ENCODE measurements around the gene SBNO2. TPM values are rescaled to one million over a fixed set of nuclear protein-coding genes. Genes with fewer than 3 reads are reported as not detected.
A peak's percentile ranks its signal among the peaks of the same experiment; 100 is the strongest.

SBNO2 gene
- total RNA-seq, 6 donors from 2014 or later: 44.8 to 159 (median 106) TPM

DNA sequence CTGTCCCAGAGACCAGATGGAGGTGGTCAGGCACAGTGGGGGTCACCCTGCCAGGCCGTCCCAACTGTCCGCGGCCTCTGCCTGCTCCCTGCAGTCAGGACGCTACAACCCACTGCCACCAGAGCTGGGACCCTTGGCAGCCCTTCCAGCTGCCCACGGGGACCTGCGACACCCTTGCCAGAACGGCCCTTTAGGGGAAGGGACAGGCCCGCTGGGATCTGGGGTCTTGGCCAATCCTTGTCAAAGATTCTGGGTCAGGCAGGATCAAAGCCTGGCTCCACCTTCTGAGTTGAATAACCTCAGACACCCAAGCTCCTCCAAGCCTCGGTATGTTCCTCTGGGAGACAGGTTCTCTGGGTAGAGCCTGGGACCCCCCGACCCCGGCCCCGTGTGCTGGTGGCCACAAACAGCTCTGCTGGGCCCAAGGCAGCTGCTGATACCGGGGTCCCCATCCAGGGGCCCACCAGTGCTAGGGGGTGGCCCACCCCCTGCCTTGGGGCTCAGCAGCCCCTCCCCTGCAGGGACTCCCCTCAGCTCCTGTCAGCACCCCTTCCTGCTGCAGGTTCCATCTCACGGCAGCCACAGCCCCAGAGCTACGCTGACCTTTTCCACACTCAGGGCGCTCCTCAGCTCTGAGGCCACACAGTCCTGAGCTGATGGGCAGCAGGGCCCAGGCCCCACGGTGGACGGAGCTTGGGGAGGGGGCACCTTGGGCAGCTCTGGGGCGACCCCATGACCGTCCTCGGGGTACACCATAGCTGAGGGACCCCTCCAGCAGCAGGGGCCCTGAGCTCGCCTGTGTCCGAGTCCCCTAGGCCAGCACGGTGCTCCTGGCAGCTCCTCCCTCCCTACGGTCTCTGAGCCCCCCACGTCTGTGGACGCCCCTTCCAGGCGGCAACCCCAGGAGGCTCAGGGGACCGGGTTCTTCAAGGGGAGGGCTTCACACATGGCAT, 18.4 kb downstream of the SBNO2 start:
- Histone ChIP-seq H3K4me3 (peak overlapping the region in 3 of 4 donors; percentile 29 to 48 (median 44)), H3K4me1 (peaks cover 53 to 72% (median 62%) of the 10 kb centered on the region in 4 donors), H3K36me3 (peaks cover 0 to 43% (median 27%) of the 10 kb centered on the region in 4 donors), H3K9me3 (no peaks in the 10 kb centered on the region), H3K27ac (peak overlapping the region; percentile 95 to 98 (median 96)), H3K27me3 (no peaks in the 10 kb centered on the region)
- ATAC-seq (ENCODE audit: low FRiP score in 2 of 2): peak; percentile 28 to 39
- WGBS, 2 donors: 20 to 45% methylated on average over 1 to 21 of the region's 29 CpGs
- DNase-seq: peak; percentile 51 to 79
- no peak for TF ChIP-seq POLR2AphosphoS5 (IDR thresholded peaks at IDR 0.05)
- TF ChIP-seq, protein P1, sequence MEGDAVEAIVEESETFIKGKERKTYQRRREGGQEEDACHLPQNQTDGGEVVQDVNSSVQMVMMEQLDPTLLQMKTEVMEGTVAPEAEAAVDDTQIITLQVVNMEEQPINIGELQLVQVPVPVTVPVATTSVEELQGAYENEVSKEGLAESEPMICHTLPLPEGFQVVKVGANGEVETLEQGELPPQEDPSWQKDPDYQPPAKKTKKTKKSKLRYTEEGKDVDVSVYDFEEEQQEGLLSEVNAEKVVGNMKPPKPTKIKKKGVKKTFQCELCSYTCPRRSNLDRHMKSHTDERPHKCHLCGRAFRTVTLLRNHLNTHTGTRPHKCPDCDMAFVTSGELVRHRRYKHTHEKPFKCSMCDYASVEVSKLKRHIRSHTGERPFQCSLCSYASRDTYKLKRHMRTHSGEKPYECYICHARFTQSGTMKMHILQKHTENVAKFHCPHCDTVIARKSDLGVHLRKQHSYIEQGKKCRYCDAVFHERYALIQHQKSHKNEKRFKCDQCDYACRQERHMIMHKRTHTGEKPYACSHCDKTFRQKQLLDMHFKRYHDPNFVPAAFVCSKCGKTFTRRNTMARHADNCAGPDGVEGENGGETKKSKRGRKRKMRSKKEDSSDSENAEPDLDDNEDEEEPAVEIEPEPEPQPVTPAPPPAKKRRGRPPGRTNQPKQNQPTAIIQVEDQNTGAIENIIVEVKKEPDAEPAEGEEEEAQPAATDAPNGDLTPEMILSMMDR (IDR thresholded peaks at IDR 0.05): peak in 1 of 6 experiments; percentile 11

DNA sequence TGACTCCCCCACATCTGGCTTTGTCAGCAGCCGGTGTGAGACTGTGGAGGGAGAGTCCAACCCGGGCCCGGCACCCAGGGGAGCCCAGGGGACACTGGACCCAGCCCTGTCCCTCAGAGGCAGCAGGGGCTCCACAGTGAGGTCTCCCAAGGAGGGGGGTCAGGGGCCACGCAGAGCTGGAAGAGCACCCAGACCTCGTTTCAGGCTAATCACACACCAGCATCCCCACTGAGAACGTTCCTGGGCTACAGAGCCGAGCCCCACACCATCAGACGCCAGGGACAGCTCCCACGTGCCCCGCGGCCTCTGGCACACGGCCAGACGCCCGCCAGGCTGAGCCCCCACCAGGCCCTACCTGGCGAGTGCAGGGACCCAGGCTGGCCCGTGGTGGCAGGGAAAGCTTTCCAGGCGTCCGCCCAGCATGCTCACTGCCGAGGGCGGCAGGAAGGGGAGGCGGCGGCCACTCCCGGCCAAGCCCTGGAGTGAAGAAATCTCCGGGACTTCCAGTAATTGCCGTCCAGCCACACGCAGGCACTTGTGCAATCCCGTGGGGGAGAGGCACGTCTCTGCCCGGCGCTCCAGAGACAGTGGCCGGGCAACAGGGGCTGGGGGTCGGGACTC, 19.2 kb downstream of the SBNO2 start:
- Histone ChIP-seq H3K4me3 (peak overlapping the region; percentile 15 to 48 (median 36)), H3K36me3 (peaks cover 0 to 47% (median 31%) of the 10 kb centered on the region in 4 donors), H3K27me3 (no peaks in the 10 kb centered on the region), H3K27ac (peak overlapping the region; percentile 95 to 98 (median 96)), H3K4me1 (peaks cover 61 to 75% (median 70%) of the 10 kb centered on the region in 4 donors), H3K9me3 (no peaks in the 10 kb centered on the region)
- WGBS, 2 donors: 13 to 41% methylated on average over 12 to 17 of the region's 32 CpGs
- ATAC-seq (ENCODE audit: low FRiP score in 2 of 2): peak; percentile 92
- TF ChIP-seq POLR2A (IDR thresholded peaks at IDR 0.05) (peak in 3 of 4 donors; percentile 20 to 78 (median 56)), POLR2AphosphoS5 (IDR thresholded peaks at IDR 0.05) (peak; percentile 97 to 99), EP300 (IDR thresholded peaks at IDR 0.05) (peak; percentile 95 to 99 (median 98))
- TF ChIP-seq, protein P1 (IDR thresholded peaks at IDR 0.05): peak in 5 of 6 experiments; percentile 22 to 55 (median 25)
- peak; percentile 94 to 96 for DNase-seq

DNA sequence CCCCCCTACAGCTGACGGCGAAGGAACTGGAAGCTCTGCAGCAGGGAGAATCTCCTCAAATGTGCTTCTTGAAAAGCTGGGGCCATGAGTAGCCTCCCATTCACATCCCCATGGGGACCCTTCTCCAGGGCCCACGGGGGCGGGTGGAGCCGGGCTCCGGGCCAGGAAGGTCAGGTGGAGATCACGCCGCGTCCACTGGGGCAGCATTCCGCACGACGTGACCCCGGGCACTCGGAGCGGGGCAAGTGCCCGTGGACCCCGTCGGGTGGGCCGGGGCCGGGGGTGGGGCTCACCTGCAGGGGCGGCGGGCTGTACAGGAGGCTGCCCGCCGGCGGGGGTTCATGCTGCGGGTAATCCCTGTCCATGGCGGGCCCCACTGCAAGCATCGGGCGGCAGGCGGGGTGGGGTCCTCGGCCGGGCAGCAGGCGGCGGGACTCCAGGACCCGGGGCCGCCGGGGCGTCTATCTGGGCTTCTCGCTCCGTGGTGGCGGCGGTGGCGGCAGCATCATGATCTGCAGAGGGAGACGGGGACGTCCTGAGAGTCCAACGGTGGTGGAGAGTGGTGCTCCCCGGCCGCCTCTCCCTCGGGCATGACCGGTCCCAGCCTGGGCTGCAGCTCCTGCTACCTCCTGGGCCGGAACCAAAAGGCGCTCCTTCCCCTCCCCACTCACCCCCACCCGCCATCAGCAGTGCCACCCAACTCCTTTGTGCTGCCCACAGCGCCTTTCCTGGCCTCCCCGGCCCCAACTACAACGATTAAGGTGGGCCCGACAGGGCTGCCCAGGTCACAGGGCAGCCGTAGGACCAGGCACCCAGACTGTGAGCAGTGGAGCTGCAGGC, 20.0 kb downstream of the SBNO2 start:
- Histone ChIP-seq H3K27me3 (no peaks in the 10 kb centered on the region), H3K4me1 (peaks cover 68 to 82% (median 77%) of the 10 kb centered on the region in 4 donors), H3K27ac (peak overlapping the region; percentile 95 to 98 (median 96)), H3K36me3 (peaks cover 0 to 54% (median 37%) of the 10 kb centered on the region in 4 donors), H3K9me3 (no peaks in the 10 kb centered on the region), H3K4me3 (peak overlapping the region in 3 of 4 donors; percentile 29 to 48 (median 44))
- no peak for TF ChIP-seq POLR2AphosphoS5 (IDR thresholded peaks at IDR 0.05)
- TF ChIP-seq POLR2A (IDR thresholded peaks at IDR 0.05): no peak
- TF ChIP-seq, protein P1 (IDR thresholded peaks at IDR 0.05): no peak
- TF ChIP-seq EP300 (IDR thresholded peaks at IDR 0.05): no peak
- WGBS, 2 donors: 79 to 92% methylated on average over 21 to 58 of the region's 58 CpGs
- DNase-seq (peak in 1 of 2 donors; percentile 86), ATAC-seq (ENCODE audit: low FRiP score in 2 of 2) (no peak)

DNA sequence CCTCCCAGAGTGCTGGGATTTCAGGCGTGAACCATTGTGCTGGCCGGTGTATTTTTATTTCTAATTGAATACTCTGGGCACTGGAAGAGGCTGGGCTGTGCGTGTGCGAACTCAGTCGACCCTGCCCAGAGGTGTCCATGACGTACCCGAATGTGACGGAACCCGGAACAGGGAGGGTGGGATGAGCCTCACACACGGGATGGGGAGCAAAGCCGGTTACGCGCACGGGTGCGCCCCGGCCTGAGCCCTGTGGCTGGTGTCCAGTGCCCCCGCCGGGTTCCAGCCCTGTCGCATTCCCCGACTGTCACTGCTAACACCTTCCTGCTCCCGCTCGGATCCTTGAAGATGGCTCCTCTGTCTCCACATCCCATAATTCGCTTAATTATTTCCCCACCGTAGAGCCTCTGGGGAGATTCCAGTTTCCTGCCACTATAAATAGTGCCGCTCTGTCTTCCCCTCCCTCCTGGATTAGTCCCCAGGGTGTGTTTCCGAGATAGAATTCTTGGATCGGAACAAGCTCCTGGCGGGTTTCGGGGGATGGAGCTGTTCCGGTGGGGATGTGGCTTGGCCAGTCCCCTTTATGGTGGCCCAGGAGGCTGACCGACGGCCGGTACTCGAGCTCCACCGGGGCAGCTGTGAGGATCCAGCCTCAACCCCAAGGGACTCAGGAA, 22.0 kb downstream of the SBNO2 start:
- ATAC-seq (ENCODE audit: low FRiP score in 2 of 2) (no peak), DNase-seq (peak in 1 of 2 donors; percentile 81)
- Histone ChIP-seq H3K36me3 (peaks cover under 1 to 52% (median 42%) of the 10 kb centered on the region in 4 donors), H3K4me1 (peaks cover 69 to 88% (median 77%) of the 10 kb centered on the region in 4 donors), H3K27me3 (no peaks in the 10 kb centered on the region), H3K27ac (peak overlapping the region; percentile 80 to 98 (median 91)), H3K4me3 (peak overlapping the region in 2 of 4 donors; percentile 1 to 12), H3K9me3 (no peaks in the 10 kb centered on the region)
- TF ChIP-seq EP300 (IDR thresholded peaks at IDR 0.05) (peak in 2 of 4 donors; percentile 15 to 84), POLR2A (IDR thresholded peaks at IDR 0.05) (no peak), POLR2AphosphoS5 (IDR thresholded peaks at IDR 0.05) (peak; percentile 47 to 70)
- TF ChIP-seq, protein P1 (IDR thresholded peaks at IDR 0.05): peak in 1 of 6 experiments; percentile 15
- WGBS, 2 donors: 74% methylated on average over 35 of the region's 35 CpGs
